HG03558 (cell line): ENCODE data around the gene CNOT9.

Source experiments
- ATAC-seq: cut with Tn5 transposase; IDR thresholded peaks from one replicate; pipeline ENCODE4 v1.9.1; 2021; ENCODE audit warnings: moderate number of reproducible peaks; ENCODE audit not compliant: unreplicated experiment; ENCODE audit errors: extremely low read depth

CNOT9 gene

GRCh38 chr2:218642786-218643185 lies 74.1 kb downstream of the CNOT9 start:
- no peak for ATAC-seq

- ATAC-seq, result no peak
Measured at GRCh38 chr2:218643751-218644310, 75.2 kb downstream of the CNOT9 start.

DNA sequence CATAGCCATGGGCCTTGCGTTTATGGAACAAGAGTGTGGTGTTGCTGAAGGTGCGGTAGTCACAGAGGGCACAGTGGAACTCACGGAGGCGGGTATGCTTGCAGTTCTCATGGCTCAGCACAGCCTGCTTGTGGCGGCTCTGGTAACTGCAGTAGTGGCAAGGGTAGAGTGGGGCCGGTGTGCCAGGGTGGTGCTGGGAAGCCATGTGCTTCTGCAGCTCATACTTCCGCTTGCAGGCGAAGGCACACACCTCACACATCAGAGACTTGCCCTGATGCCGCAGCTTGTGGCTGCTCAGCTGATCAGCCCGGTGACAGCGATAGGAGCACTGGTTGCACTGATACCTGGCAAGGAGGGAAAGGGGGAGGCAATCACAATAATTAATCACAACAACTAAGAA lies 76.1 kb downstream of the CNOT9 start:
- no peak for ATAC-seq

GRCh38 chr2:218645126-218645525 lies 76.5 kb downstream of the CNOT9 start:
- no peak for ATAC-seq
